ENCODE measurements around the gene RNU4-1. TPM values are rescaled to one million over a fixed set of nuclear protein-coding genes. Genes with fewer than 3 reads are reported as not detected.

RNU4-1 gene
- total RNA-seq, 1 experiment from 2014 or later = 1,565 TPM

- Histone ChIP-seq H3K9me3 (ENCODE audit: control insufficient read depth, insufficient read depth, low read depth, low read length) (no peaks in the 10 kb centered on the region), H3K4me3 (ENCODE audit: low read depth in 2 of 2, low read length in 2 of 2) (peak overlapping the region; percentile 20 to 63), H3K27ac (ENCODE audit: low read length) (peak overlapping the region; percentile 85), H3K36me3 (ENCODE audit: control insufficient read depth, insufficient read depth, low read length) (no peaks in the 10 kb centered on the region), H3K27me3 (ENCODE audit: control insufficient read depth, insufficient read depth, low read length) (no peaks in the 10 kb centered on the region), H3K4me1 (ENCODE audit: control insufficient read depth, insufficient read depth, low read length) (peaks cover 15% of the 10 kb centered on the region)
- DNase-seq (ENCODE audit: low read depth, low spot score) (peak; percentile 46), ATAC-seq (peak; percentile 51)
- POLR2A ChIA-PET = interaction anchor here (0.6 to 2.2 kb wide), 26 partner anchors 11 to 1007 kb away, joined by 3 to 28 read pairs (median 8); partner anchors contain the start of genes PXN, RAB35, RPLP0 and SIRT4
- no peak for TF ChIP-seq POLR2AphosphoS5 (IDR thresholded peaks at IDR 0.05; ENCODE audit: low read depth, low read length)
- TF ChIP-seq REST (IDR thresholded peaks at IDR 0.05; ENCODE audit: insufficient read depth in 1 of 2, low read depth in 2 of 2, low read length in 1 of 2) = no peak
- TF ChIP-seq TCF7L2 (IDR thresholded peaks at IDR 0.05; ENCODE audit: low read depth, low read length) = no peak
- no peak for TF ChIP-seq SIN3A (IDR thresholded peaks at IDR 0.05; ENCODE audit: borderline replicate concordance, insufficient read depth, low read depth, low read length)
- TF ChIP-seq CTCF (IDR thresholded peaks at IDR 0.05) = no peak
- in situ Hi-C loops (cut with HindIII; ENCODE audit: low pct_unique_long_range_greater_than_20kb, low sequenced_read_pairs) (no loop called here), intact Hi-C loops (cut with micrococcal nuclease; ENCODE audit: unreplicated experiment) (no loop called here)
- CTCF ChIA-PET = interaction anchor here (0.9 to 1.3 kb wide), 2 partner anchors 59 to 62 kb away, joined by 4 to 8 read pairs; no protein-coding TSS in a partner anchor
- no TSS peak for BruUV-seq (replicated peaks)
Observed at GRCh38 chr12:120290609-120291305, 2.3 kb downstream of the RNU4-1 start.

GRCh38 chr12:120287491-120287890 lies 5.5 kb downstream of the RNU4-1 start:
- Histone ChIP-seq H3K4me3 (ENCODE audit: low read depth in 2 of 2, low read length in 2 of 2) (no peak overlapping the region), H3K27me3 (ENCODE audit: control insufficient read depth, insufficient read depth, low read length) (no peaks in the 10 kb centered on the region), H3K27ac (ENCODE audit: low read length) (no peak overlapping the region), H3K4me1 (ENCODE audit: control insufficient read depth, insufficient read depth, low read length) (peaks cover 10% of the 10 kb centered on the region), H3K36me3 (ENCODE audit: control insufficient read depth, insufficient read depth, low read length) (no peaks in the 10 kb centered on the region), H3K9me3 (ENCODE audit: control insufficient read depth, insufficient read depth, low read depth, low read length) (no peaks in the 10 kb centered on the region)
- POLR2A ChIA-PET = no interaction called here
- in situ Hi-C loops (cut with HindIII; ENCODE audit: low pct_unique_long_range_greater_than_20kb, low sequenced_read_pairs) = no loop called here
- BruUV-seq (replicated peaks) = no TSS peak
- intact Hi-C loops (cut with micrococcal nuclease; ENCODE audit: unreplicated experiment) = no loop called here
- DNase-seq (ENCODE audit: low read depth, low spot score) (no peak), ATAC-seq (no peak)
- TF ChIP-seq REST (IDR thresholded peaks at IDR 0.05; ENCODE audit: insufficient read depth in 1 of 2, low read depth in 2 of 2, low read length in 1 of 2) (no peak), POLR2AphosphoS5 (IDR thresholded peaks at IDR 0.05; ENCODE audit: low read depth, low read length) (no peak), CTCF (IDR thresholded peaks at IDR 0.05) (no peak), SIN3A (IDR thresholded peaks at IDR 0.05; ENCODE audit: borderline replicate concordance, insufficient read depth, low read depth, low read length) (no peak), TCF7L2 (IDR thresholded peaks at IDR 0.05; ENCODE audit: low read depth, low read length) (no peak)
- CTCF ChIA-PET = no interaction called here

All from Panc1 (cell line).